Measurements from ENCODE around the gene CTNNA2.

- TF ChIP-seq CTCF (IDR thresholded peaks at IDR 0.05) (no peak), POLR2A (IDR thresholded peaks at IDR 0.05) (no peak)
These were observed 672.2 kb downstream of the CTNNA2 start for GRCh38 chr2:80185091-80185490.

Measured in right lobe of liver (tissue), 4 donors.